Fibroblast of lung (primary cell): ENCODE results near the gene CD164.

Source experiments
- CTCF ChIP-seq, 2 donors: IDR thresholded peaks in 1 of 2; conservative IDR thresholded peaks in 1 of 2; 1 replicate in 1 of 2; 2 replicates in 1 of 2; pipeline ENCODE4 v1.5.1; 2011 to 2012; ENCODE audit warnings: low read length in 2 of 2, control low read depth in 1 of 2, inconsistent platforms in 1 of 2, low read depth in 1 of 2, mild to moderate bottlenecking in 1 of 2
- EZH2 ChIP-seq: IDR thresholded peaks from 2 replicates; pipeline ENCODE4 v1.5.1; 2012; ENCODE audit warnings: low read length, control low read depth, mild to moderate bottlenecking; ENCODE audit errors: missing control alignments

GRCh38 chr6:109389650-109390274, 7.5 kb upstream of the CD164 start:
- TF ChIP-seq EZH2, result no peak
- no peak for TF ChIP-seq CTCF (conservative IDR thresholded peaks at IDR 0.05 in 1 of 2, IDR thresholded peaks at IDR 0.05 in 1 of 2; ENCODE audit: low read depth in 1 of 2, low read length in 2 of 2)
